ENCODE measurements around the gene TCF7.

TCF7 gene

DNA sequence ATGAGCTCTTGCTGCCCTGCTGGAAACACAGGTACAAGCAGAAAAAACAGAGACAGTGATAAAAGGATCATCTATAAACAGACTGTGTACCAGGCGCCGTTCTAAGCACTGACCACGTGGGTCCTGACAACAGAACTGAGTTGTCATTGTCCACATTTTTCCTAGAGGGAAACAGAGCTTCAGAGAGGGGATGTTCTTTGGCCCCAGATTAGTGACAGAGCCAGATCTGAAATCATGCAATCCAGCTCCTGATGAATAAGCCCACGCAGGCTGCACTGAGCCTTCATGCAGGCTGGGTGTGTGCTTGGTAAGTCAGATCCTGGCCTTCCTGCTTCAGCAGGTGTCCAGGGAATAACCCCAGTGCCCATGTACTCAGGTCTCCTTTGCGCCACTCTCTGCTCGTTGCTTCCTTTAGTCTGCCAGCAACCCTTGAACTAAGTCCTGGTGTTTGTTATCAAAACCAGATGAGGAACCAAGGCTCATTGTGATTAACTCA is 22.8 kb upstream of the TCF7 start:
- no peak for DNase-seq

DNA sequence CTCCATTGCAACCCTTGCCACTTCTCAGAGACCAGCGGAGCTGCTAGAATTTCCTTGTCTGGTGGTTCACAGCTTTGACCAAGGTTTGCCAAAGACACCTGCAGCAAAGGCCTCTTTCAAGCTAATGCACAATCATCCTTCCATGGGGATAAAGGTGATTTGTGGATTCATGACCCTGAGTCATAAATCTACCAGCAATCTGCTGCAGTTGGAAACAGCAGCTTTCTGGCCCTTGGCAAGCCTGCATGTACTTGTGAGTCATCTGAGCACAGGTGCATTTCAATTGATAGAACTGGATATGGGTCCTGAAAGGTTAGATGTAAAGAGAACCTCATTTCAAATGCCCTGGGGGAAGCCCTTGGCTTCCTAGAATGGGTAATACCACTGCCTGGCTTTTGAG is 21.6 kb upstream of the TCF7 start:
- no peak for DNase-seq

DNA sequence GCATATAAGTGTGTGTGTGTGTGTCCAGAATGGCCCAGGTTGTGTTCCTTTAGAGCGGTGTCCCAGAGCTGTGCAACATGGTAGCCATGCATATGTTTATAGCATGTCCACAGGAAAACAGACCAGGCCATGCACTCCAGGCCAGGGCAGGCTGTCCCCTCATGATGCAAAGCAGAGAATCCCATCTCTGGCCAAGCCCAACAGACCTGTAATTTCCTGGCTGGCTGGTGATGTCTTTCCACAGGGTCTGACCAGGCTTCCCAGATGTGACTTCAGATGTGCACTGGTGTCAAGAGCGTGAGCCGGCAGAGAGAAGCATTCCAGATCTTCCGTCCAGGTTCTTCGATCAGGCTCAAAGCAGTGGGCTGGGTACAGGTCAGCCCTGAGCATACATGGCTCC is 21.1 kb upstream of the TCF7 start:
- DNase-seq = no peak

DNA sequence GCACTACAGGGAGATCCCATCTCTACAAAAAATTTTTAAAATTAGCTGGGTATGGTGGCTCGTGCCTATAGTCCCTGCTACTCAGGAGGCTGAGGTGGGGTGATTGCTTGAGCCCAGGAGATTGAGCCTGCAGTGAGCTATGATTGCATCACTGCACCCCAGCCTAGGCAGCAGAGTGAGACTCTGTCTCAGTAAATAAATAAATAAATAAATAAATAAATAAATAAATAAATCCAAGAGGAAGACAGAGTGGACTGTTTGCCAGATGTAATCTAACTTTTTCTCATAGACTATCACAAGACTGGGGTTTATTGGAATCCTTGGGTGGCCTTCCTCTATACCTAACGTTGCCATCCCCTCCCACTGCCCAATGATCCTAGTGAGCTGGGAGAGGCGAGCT is 19.2 kb upstream of the TCF7 start:
- DNase-seq = no peak

DNA sequence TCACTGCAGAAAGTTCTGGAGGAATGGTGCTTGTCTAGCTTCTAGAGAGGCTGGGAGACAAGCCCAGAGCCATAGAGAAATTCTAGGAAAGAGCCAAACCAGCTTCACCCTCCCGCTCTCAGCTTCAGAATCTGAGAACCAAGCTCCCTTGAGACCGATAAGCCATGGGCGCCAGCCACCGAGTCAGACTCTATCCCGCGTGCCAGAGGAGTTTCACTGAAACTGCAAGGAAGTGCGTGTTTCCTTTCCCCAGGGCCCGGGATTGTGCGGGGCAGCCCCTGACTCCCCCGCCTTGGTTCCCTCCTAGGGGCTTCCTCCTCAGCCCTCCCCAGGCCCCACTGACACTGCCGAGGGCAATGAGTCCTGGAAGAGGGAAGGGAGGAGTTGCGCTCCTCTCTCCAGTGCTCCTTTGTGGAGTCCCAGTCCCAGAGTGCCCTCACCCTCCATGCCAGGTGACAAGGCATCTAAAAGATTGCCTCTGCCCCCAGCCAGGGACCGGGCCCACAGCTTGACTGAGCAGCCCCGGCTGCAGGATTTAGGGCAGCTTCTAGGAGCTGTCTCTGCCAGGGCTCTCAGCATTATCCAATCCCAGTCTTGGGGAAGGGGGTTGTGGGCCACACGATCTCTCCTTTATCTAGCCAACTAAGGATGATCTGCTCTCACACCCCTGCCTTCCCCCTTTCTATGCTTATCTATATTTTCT is 18.4 kb upstream of the TCF7 start:
- no peak for DNase-seq

DNA sequence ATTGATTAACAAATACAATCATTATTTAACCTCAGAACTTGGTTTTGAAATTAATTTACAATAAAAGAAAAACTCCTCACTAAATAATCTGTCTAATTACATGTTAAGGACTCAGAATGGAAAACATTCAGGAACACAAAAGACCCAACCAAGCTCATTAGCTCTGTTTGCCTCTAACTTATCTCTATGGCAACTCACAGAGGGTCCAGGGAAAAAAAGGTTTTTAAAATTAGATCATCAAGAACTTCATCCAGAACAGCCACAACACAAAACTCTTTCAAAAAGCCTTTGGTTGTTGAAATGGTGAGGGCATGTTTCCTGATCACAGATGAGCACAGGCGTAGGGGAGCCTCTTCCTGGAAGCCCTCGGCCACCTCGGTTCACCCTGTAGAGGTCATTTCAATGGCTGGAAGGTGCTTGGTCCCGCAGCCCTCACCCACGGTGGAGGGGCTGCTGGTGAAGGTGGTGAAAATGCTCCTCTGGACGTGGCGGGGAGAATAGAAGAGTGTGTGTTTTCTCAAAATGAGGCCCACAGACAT is 17.2 kb upstream of the TCF7 start:
- no peak for DNase-seq

DNA sequence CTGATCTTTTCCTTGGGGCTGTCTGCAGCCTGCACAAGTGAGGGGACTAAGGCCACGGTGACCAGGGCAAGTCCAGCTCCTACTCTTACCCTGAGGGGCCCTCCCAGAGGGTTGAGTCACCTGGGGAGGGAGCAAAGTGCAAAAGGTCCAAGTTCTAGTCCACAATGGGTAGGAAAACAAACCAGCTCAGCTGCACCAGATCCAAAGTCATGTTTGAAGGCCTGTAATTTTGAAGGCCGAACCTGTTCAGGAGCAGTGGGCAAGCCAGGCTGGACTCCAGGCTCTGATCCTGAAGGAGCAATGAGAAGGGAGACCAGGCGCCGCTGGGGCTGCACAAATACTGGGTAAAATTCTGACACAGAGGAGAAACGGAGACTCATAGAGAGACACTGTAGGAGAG is 15.8 kb upstream of the TCF7 start:
- no peak for DNase-seq

DNA sequence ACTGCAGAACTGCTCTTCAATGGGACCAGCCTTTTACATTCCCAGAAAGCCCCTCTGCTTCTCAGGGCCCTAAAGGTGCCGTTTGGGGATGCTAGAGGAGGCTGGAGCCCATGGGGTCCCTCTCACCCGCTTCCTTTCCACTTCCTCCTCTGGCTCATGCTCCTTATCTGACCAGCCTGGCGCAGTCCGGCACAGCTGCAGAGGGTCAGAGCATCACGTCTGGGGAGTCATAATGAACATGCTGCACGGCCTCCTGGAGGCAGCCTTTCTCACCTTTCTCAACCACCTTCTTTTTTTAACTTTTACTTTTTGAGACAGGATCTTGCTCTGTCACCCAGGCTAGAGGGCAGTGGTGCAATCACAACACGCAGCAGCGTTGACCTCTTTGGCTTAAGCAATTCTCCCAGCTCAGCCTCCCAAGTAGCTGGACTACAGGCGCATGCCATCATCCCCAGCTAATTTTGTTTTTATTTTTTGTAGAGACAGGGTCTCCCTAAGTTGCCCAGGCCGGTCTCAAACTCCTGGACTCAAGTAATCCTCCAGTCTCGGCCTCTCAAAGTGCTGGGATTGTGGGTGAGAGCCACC is 15.1 kb upstream of the TCF7 start:
- no peak for DNase-seq

DNA sequence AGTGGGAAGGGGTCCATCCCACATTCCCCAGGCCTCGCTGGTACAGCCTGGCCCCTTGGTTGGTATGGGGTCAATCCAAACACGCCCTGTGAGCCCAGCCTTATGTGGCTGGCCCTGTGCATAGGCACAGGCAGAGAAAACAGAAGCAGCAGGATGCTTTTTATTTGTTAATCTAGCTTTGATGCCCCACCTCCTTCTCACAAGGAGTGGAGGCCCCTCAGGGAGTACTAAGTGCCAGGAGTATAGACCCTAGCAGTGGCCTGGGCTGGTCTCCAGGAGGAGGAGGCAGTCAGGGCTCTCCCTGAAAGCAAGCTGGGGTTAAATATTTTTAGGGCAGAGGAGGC is 14.6 kb upstream of the TCF7 start:
- DNase-seq = no peak

DNA sequence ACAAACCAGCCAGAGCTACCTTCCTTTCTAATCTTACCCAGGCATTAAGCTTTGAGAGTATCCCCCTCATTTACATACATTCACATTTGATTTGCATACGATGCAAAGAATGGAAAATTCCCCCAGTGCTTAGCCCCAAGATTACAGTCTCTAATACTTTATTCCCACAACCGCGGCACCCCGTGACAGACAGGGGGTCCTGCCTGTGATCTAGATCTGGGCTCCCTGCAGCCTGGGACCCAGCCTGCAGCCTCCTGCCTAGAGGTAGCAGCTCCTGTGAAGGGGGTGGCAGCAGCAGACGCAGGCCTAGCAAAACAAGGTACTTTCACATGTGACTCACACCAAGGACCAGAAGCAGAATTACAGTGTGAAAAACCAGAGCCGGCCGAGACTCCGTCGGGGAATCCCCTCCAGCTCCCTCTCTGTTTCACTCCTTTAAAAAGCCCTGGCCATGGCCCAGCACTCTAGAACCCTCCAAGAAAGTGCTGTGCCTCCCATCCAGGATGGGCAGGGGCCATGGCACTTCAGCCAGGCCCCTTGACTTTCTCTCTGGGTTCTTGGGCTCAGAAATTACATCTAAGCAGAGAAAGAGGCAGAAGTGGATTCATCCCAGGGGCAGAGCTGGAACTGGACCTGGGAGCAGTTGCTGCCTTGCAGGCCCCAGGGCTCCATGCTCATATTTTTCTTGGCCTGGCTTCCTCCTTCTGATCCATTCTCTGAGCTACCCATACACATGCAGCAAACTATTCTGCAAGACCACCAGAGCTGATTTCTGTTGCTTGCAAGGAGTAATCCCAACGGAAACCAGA is 14.0 kb upstream of the TCF7 start:
- peak; percentile 44 for DNase-seq

DNA sequence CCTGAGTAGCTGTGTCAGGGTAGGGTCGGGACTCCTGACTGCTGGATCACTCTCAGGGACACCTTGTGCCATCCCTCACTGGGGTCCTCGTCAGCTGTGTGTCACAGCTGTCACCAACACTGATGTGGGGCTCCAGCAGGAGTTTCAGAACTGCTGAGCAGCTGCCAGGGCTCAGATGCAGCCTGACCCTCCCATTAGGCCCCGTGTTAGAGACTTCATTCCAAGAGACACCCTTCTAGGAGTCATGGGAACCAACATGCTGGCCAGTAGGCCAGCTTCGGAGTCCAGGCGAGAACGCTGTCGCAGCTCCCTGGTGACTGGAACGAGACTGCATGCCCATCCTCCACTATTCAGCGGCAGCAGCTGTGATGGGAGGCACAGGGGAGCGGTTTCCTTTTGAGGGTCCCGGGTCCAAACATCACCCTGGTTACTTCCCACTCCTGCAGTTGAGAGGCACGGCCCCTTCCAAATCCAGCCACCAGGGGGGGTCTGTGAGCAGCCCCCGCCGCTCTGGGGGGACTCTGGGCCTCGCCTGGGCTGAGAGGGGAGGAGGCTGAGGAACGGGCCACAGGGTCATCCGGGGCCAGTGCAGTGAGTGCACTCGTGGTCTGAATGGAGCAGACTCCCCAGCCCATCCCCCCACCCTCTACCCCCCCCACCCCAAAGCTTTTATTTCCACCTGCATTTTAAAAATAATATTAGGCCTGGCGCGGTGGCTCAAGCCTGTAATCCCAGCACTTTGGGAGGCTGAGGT is 12.6 kb upstream of the TCF7 start:
- peak; percentile 71 for DNase-seq

DNA sequence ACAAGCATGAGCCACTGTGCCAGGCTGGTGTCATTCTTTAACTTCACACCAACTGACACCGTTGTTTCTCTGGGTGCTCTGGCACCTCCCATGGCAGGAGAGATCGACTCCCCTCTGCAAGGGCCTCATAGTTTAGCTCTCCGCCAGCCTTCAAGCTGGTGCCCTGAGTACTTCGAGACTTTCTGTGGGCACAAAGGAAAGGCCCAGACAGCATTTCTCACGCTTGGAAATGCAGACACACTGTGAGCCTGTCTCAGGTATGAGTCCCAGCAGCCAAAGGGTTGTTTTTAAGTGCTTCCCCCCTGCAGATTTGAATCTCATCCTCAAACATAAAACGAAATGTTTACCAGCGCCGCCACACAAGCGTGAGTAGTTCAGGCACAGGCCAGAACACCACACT is 11.1 kb upstream of the TCF7 start:
- DNase-seq = no peak

DNA sequence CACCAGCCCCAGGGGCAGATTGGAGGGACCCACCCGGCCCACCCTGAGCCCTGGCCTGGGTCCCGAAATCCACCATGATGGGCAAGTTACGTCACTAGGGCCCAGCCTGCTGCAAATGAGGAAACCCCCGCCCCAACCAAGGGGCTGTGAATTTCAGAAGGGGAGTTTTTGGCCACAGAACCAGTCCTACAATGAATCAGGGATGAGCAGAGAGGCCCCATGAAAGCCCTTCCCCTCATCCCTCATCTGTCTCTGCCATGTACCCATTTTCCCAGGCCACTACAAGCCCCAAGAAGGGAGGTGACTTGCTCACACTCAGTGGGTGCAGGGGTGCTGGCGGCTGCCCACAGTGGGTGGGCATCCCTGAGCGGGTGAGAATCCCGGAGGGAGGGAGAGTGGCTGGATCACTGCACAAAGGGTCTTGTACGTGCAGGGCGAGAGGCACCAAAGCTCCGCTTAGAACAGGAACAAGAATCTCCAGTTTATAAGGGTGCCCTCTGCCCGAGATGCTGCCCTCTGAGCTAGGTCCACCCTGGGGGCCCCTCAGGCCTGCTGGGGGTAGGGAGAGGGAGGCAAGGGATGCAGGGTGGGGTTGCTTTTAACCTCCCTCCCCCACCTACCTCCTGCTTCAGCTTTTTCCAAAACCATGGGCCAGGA is 10.4 kb upstream of the TCF7 start:
- no peak for DNase-seq

DNA sequence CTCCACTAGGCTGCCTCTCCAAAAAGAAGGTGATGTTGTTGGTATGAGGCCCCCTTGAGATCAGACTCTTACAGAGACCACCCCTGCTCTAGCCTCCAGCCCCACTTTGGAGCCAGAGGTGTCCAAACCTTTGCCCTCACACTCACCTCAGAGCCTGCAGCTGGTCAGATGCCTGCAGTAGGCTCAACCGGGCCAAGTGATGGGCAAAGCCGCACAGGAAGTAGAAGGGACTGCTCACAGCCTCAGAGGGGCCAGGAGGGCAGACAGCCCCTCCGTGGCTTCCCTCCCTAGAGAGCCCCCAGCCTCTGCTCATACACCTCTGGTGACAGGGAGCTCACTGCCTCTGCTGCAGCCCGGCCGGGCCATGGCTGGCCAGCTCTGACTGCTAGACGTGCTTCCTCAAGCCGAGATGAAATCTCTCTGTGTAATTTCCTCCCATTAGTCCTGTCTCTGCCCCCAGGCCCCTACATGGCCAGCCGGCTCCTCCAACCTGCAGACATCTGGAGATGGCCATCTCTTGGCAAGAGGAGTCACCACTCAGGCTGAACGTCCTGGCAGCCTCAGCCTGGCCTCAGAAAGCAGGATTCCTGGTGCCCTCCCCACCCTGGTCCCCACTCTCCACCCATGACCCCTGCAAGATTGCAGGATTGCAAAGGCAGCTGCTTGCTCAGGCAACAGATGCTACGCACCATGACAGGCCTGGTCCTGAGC is 7.3 kb upstream of the TCF7 start:
- DNase-seq = no peak

DNA sequence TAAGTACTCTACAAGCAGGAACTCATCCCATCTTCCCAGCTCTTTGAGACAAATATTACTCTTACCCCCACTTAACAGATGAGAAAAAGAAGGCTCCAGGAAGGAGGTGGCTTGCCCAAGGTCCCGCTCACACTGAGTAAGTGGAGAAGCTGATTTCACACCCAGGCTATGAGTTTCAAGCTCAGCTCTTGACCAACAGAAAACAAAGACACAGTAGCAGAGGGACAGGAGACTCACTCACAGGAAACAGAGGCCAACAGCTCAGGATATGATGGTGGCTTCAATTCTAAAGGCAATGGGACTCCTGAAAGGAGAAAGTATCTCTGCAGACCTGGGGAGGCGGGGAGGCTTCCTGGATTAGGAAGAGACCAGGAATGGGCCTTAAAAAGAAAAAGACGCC is 6.7 kb upstream of the TCF7 start:
- no peak for DNase-seq

DNA sequence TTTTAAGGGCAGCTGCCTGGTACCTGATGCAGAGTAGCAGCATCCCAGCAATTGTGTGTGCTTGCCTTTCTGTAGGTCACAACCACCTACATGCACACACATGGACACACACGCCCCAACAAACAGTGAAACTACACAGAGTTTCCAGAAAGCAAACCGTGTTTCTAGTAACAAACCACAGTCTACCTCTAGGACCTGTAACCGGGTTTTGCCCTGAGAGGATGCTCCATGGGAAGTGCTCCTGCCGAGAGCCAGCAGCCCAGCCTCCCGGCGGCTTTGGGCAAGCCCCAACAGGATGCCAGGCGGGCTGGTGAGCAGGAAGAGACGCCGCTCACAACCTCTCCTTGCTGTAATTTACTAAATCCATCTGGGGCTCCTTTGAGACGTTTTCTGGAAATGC is 4.1 kb upstream of the TCF7 start:
- DNase-seq = no peak

DNA sequence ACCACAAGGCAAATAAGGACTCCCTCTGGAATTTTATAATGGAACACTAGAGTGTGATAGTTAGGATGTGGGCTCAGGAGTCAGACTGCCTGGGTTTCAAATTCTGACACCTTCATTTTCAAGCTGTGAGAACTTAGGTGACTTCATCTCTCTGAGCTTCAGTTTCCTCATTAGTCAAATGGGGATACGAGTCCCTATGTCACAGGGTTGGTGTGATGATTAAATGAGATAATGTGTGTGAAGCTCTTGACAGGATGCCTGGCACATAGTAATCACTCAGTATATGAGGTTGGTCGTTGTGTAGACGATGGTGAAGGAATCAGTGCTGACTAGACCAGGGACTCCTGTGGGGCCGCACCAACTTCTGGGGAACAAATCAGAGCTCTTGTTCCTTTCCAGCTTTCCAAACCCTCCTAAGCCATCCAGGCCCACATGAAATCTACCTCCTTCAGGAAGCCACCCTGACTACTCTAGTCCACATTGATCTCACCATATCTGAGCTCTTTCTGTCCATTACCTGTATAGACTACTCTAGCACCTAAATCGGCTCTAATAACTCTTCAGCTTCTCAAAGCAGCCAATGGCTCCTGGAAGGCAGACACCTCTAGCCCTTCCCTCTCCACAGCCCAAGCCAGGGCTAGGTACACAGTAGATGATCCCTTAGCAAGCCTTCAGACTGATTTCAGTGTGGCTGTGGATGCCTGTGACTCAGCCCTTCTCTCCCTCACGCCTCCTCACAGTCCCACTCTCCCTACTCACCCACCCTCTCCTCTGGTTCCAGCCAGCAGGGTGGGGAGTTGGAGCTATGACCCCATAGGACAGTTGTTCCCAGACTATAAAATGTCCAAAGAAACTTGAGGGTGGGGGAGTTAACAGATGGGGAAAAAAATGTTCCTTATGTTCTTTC is 2.5 kb upstream of the TCF7 start:
- DNase-seq = no peak

DNA sequence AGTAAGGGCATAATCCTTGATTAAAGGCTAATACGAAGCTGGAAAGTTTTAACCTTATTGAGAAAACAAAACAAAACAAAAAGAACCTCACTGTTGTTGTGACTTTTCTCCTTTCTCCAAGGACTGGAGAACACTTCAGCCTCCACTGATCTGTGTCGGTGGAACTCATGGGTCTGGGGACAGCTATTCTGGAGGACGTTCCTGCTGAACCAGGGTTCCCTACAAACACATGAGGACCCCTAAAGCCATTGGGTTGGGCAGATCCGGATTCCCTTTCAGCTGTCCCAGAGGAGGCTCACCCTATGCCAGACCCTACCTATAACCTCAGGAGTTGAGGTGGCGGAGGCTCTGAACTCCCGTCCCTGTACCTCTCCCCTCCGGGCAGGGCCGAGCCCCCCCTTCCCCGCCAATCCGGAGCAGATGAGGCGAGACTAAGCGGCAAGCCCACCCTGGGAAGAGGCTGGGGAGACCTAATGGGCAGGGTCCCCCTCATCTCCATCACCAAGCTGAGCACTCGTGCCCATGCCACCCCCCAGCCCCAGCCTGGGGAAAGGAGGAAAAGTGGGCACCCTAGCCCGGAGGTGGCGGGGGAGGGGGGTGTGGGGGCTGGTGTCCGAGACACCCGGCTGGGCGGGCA is 1.6 kb upstream of the TCF7 start:
- no peak for DNase-seq

DNA sequence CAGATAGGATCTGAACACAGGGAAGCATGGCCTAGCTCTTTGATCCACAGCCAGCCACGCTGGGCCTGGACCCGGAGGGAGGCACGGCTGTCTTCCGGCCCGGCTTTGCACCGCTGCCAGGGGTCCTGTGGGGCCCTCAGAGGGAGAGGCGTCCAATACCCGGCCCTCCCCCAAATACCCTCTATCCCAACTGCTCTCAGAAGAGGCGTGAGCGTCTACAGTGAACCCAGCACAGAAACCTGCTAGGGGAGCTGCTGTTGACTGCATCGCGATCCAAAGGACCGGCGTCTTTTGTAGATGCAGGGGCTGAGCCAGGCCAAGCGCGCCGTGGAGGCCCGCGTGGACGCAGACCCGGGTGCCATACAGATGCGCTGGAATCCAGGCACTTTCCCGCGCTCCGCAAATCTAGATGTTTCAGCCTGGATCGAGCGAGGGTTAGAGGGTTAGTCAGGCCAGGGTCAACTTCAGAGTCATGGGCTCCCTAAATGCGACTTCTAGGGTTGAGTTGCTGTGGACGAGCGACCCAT is 1.1 kb upstream of the TCF7 start:
- no peak for DNase-seq
